GM12878 (cell line): ENCODE data around the gene MAN2A2. TPM values are rescaled to one million over a fixed set of nuclear protein-coding genes. Genes with fewer than 3 reads are reported as not detected.
A peak's percentile ranks its signal among the peaks of the same experiment; 100 is the strongest.

Source experiments
- ATAC-seq: fragments of 200-7000 bp; cut with Tn5 transposase; 3 replicates; pipeline ENCODE4 v1.9.1; 2020; ENCODE audit warnings: mild to moderate bottlenecking, moderate library complexity
- BruUV-seq: library from RNA; stranded (reverse); fragments of 400-500 nt; replicated peaks from 2 replicates; lab custom pipeline; 2021; lab: Mats Ljungman, UMichigan
- CTCF ChIA-PET: fragments of 300-600 bp; sonication (Branson Sonifier 250); formaldehyde crosslinking; extraction: SDS; loops from one replicate; lab custom pipeline; 2021; ENCODE audit warnings: inconsistent platforms; lab: Yijun Ruan, JAX
- POLR2A ChIA-PET: fragments of 350-600 bp; formaldehyde crosslinking; extraction: SDS; loops from one replicate; lab custom pipeline; 2021; ENCODE audit warnings: inconsistent platforms; lab: Charles Lee
- RAD21 ChIA-PET: fragments of 300-600 bp; sonication (Branson Sonifier 250); formaldehyde crosslinking; loops from one replicate; lab custom pipeline; 2023; ENCODE audit warnings: antibody characterized with exemption; ENCODE audit not compliant: unreplicated experiment; lab: Charles Lee
- SMC1A ChIA-PET: fragments of 300-600 bp; sonication (Branson Sonifier 250); formaldehyde crosslinking; loops from one replicate; lab custom pipeline; 2023; ENCODE audit not compliant: unreplicated experiment, uncharacterized antibody; lab: Charles Lee
- DNase-seq: peaks from one replicate; pipeline ENCODE4 v3.0.0-alpha.2; 2011; ENCODE audit warnings: low read depth, low spot score
- FAIRE-seq: peaks from 3 replicates; lab custom pipeline; 2011; peaks lifted over from hg19 to GRCh38; lab: Jason Lieb, UNC
- H2AFZ ChIP-seq: 2 replicates; pipeline ENCODE4 v1.6.0; 2011; ENCODE audit warnings: low read depth, low read length, control low read depth; ENCODE audit not compliant: control insufficient read depth
- H3K27ac ChIP-seq: 2 replicates; pipeline ENCODE4 v1.5.1; 2011; ENCODE audit warnings: control low read depth; ENCODE audit not compliant: control insufficient read depth, insufficient read depth
- H3K27me3 ChIP-seq, 2 experiments: replicated peaks in 1 of 2; 2 replicates each; pipeline versions ENCODE4 v1.6.0 to v1.6.1; 2011; ENCODE audit warnings: low read length in 1 of 2; ENCODE audit not compliant: control insufficient read depth in 2 of 2, insufficient read depth in 2 of 2
- H3K36me3 ChIP-seq, 2 experiments: 2 replicates each; pipeline ENCODE4 v1.5.1; 2011; ENCODE audit warnings: low read length in 1 of 2; ENCODE audit not compliant: control insufficient read depth in 2 of 2, insufficient read depth in 2 of 2
- H3K4me1 ChIP-seq: 2 replicates; pipeline ENCODE4 v1.6.1; 2011; ENCODE audit warnings: mild to moderate bottlenecking, low read length, moderate library complexity, mixed read lengths; ENCODE audit not compliant: control insufficient read depth, insufficient read depth
- H3K4me2 ChIP-seq: 2 replicates; pipeline ENCODE4 v1.6.0; 2011; ENCODE audit warnings: control low read depth; ENCODE audit not compliant: control insufficient read depth, insufficient read depth
- H3K4me3 ChIP-seq: fragments of 200-600 bp; sonication (generic); 2 replicates; pipeline ENCODE4 v1.5.1; 2016
- H3K79me2 ChIP-seq: 2 replicates; pipeline ENCODE4 v1.6.0; 2011; ENCODE audit warnings: low read length; ENCODE audit not compliant: control insufficient read depth, insufficient read depth
- H3K9ac ChIP-seq: 2 replicates; pipeline ENCODE4 v1.8.0; 2011; ENCODE audit warnings: low read length, control low read depth, mixed read lengths; ENCODE audit not compliant: control insufficient read depth, insufficient read depth
- H3K9me3 ChIP-seq: replicated peaks from 3 replicates; pipeline ENCODE4 v1.5.1; 2011; ENCODE audit warnings: mild to moderate bottlenecking, low read length; ENCODE audit not compliant: control insufficient read depth, insufficient read depth
- H4K20me1 ChIP-seq: 2 replicates; pipeline ENCODE4 v1.6.0; 2011; ENCODE audit not compliant: control insufficient read depth, insufficient read depth
- ATF7 ChIP-seq: fragments of 450-650 bp; IDR thresholded peaks from 2 replicates; pipeline ENCODE4 v1.6.1; 2016; ENCODE audit warnings: low read depth, mild to moderate bottlenecking
- BRCA1 ChIP-seq: IDR thresholded peaks from 2 replicates; pipeline ENCODE4 v1.6.1; 2011; ENCODE audit warnings: low read depth, low read length, improper control_type of control experiment
- CEBPB ChIP-seq, 2 experiments: fragments of 150-350 bp in 1 of 2; IDR thresholded peaks; 2 replicates each; pipeline ENCODE4 v1.6.1; 2012 to 2014; ENCODE audit warnings: low read depth in 2 of 2, low read length in 2 of 2, borderline replicate concordance in 1 of 2, inconsistent platforms in 1 of 2
- CHD1 ChIP-seq: IDR thresholded peaks from 2 replicates; pipeline ENCODE4 v1.6.1; 2012; ENCODE audit warnings: low read depth, low read length, improper control_type of control experiment
- MTA2 ChIP-seq: fragments of 450-650 bp; IDR thresholded peaks from 2 replicates; pipeline ENCODE4 v1.6.1; 2016; ENCODE audit warnings: low read depth, mild to moderate bottlenecking, moderate library complexity
- MYB ChIP-seq: fragments of 150-350 bp; IDR thresholded peaks from 2 replicates; pipeline ENCODE4 v1.6.1; 2014; ENCODE audit warnings: mild to moderate bottlenecking, low read depth, low read length, borderline replicate concordance
- RELA ChIP-seq: fragments of 450-650 bp; IDR thresholded peaks from 2 replicates; pipeline ENCODE4 v1.8.0; 2014; ENCODE audit warnings: borderline replicate concordance; ENCODE audit not compliant: partially characterized antibody
- RUNX3 ChIP-seq: IDR thresholded peaks from 2 replicates; pipeline ENCODE4 v1.6.1; 2012; ENCODE audit warnings: low read length, inconsistent platforms
- SREBF2 ChIP-seq: IDR thresholded peaks from 2 replicates; pipeline ENCODE4 v1.6.1; 2012; ENCODE audit warnings: mild to moderate bottlenecking, low read length
- ZBTB4 ChIP-seq: fragments of 450-650 bp; formaldehyde crosslinking; IDR thresholded peaks from 2 replicates; pipeline ENCODE4 v1.4.0; 2022; ENCODE audit warnings: mild to moderate bottlenecking, moderate library complexity
- ZZZ3 ChIP-seq: IDR thresholded peaks from 2 replicates; pipeline ENCODE4 v1.6.1; 2011; ENCODE audit warnings: low read depth; ENCODE audit not compliant: control insufficient read depth, insufficient read length
- WGBS: methylation state at CpG from one replicate; pipeline ENCODE4 v1.1.6; 2016; ENCODE audit warnings: low lambda C conversion rate; ENCODE audit not compliant: insufficient replicate concordance, insufficient coverage; ENCODE audit errors: missing lambda C conversion rate; 5-methylcytosine and 5-hydroxymethylcytosine counted together
- in situ Hi-C: fragments of 300-500 bp; cut with MboI; formaldehyde crosslinking; loops from 9 replicates; pipeline ENCODE4 v1.14.3; 2018; ENCODE audit warnings: mixed read lengths
- intact Hi-C: fragments of 100-400 bp; cut with micrococcal nuclease; formaldehyde crosslinking; loops from one replicate; pipeline ENCODE4 v1.14.2; 2022; ENCODE audit not compliant: unreplicated experiment
- polyA plus RNA-seq, 11 experiments: library from polyadenylated mRNA; depleted of rRNA in 4 of 11; unstranded in 6 of 11; stranded (reverse) in 5 of 11; fragments of >200 nt; fragmentation: Nextera tagmentation in 4 of 11; fragmentation: Illumina TruSeq in 1 of 11; extraction: Ambion mirVana in 4 of 11; extraction: Trizol in 1 of 11; gene quantifications; 1 replicate in 1 of 11; 2 replicates in 10 of 11; pipeline versions ENCODE4 v1.2.1 to v1.2.3, GENCODE V29; 2011 to 2016; ENCODE audit warnings: inconsistent platforms in 2 of 11, missing spikeins in 2 of 11, low read depth in 1 of 11
- total RNA-seq, 4 experiments: library from RNA; depleted of rRNA in 3 of 4; stranded (reverse); fragments of >200 nt in 3 of 4; fragmentation: Illumina TruSeq in 1 of 4; extraction: Trizol in 1 of 4; gene quantifications; 2 replicates each; pipeline versions ENCODE4 v1.2.1 to v1.2.3, GENCODE V29; 2013 to 2021
- TF ChIP-seq, protein P1 (sequence below): fragments of 450-650 bp; IDR thresholded peaks from 2 replicates; pipeline ENCODE4 v1.6.1; 2017; ENCODE audit warnings: mild to moderate bottlenecking, moderate library complexity
- TF ChIP-seq, protein P2 (sequence below): IDR thresholded peaks from 2 replicates; pipeline ENCODE4 v1.6.1; 2011; ENCODE audit warnings: low read depth, low read length, improper control_type of control experiment, borderline replicate concordance
- TF ChIP-seq, protein P3 (sequence below): fragments of 450-650 bp; IDR thresholded peaks from 2 replicates; pipeline ENCODE4 v1.6.1; 2018; ENCODE audit warnings: mild to moderate bottlenecking, low read depth, moderate library complexity; ENCODE audit not compliant: partially characterized antibody

MAN2A2 gene
- total and polyA plus RNA-seq, 10 of the 15 experiments (the other 5 are each of a cell fraction or from before 2014, with no cell fraction given): 4.2 to 79.4 (median 23.2) TPM

DNA sequence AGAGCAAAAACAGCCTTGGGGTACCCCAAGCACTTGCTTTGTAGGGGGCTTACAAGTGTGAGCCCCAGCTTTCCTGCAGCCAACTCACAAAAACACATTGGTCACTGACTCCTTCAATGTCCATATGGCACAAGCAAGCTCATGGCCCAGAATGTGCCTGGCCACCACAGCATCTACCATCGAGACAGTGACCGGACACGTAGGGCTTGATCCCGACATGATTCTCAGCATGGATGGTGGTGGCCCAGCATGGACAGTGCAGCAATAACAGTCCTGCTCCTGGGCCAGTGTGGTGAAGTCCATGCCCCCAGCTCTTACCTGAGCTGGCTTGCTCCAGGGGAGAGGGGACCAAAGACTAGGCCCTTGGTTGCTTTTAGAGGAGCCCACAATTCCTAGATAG, 37.9 kb downstream of the MAN2A2 start:
- ChIA-PET POLR2A (no interaction called here), RAD21 (no interaction called here), CTCF (interaction anchor here (1.0 kb wide), 1 partner anchor 9 kb away, joined by 4 read pairs; the partner anchor contains the start of gene HDDC3), SMC1A (no interaction called here)
- BruUV-seq: TSS peak; percentile 46
- no peak overlapping the region for H3K9ac ChIP-seq
- H3K27me3 ChIP-seq: no peaks in the 10 kb centered on the region
- H3K9me3 ChIP-seq: no peaks in the 10 kb centered on the region
- TF ChIP-seq MTA2 (no peak), BRCA1 (no peak), RELA (no peak), CEBPB (IDR thresholded peaks at IDR 0.05; ENCODE audit: borderline replicate concordance in 1 of 2, low read depth in 2 of 2, low read length in 2 of 2) (no peak), RUNX3 (no peak), ZZZ3 (no peak), ZBTB4 (no peak), CHD1 (no peak), MYB (no peak), ATF7 (no peak), SREBF2 (no peak)
- TF ChIP-seq, protein P1, sequence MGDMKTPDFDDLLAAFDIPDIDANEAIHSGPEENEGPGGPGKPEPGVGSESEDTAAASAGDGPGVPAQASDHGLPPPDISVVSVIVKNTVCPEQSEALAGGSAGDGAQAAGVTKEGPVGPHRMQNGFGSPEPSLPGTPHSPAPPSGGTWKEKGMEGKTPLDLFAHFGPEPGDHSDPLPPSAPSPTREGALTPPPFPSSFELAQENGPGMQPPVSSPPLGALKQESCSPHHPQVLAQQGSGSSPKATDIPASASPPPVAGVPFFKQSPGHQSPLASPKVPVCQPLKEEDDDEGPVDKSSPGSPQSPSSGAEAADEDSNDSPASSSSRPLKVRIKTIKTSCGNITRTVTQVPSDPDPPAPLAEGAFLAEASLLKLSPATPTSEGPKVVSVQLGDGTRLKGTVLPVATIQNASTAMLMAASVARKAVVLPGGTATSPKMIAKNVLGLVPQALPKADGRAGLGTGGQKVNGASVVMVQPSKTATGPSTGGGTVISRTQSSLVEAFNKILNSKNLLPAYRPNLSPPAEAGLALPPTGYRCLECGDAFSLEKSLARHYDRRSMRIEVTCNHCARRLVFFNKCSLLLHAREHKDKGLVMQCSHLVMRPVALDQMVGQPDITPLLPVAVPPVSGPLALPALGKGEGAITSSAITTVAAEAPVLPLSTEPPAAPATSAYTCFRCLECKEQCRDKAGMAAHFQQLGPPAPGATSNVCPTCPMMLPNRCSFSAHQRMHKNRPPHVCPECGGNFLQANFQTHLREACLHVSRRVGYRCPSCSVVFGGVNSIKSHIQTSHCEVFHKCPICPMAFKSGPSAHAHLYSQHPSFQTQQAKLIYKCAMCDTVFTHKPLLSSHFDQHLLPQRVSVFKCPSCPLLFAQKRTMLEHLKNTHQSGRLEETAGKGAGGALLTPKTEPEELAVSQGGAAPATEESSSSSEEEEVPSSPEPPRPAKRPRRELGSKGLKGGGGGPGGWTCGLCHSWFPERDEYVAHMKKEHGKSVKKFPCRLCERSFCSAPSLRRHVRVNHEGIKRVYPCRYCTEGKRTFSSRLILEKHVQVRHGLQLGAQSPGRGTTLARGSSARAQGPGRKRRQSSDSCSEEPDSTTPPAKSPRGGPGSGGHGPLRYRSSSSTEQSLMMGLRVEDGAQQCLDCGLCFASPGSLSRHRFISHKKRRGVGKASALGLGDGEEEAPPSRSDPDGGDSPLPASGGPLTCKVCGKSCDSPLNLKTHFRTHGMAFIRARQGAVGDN: no peak
- TF ChIP-seq, protein P2, sequence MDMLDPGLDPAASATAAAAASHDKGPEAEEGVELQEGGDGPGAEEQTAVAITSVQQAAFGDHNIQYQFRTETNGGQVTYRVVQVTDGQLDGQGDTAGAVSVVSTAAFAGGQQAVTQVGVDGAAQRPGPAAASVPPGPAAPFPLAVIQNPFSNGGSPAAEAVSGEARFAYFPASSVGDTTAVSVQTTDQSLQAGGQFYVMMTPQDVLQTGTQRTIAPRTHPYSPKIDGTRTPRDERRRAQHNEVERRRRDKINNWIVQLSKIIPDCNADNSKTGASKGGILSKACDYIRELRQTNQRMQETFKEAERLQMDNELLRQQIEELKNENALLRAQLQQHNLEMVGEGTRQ: no peak
- TF ChIP-seq, protein P3, sequence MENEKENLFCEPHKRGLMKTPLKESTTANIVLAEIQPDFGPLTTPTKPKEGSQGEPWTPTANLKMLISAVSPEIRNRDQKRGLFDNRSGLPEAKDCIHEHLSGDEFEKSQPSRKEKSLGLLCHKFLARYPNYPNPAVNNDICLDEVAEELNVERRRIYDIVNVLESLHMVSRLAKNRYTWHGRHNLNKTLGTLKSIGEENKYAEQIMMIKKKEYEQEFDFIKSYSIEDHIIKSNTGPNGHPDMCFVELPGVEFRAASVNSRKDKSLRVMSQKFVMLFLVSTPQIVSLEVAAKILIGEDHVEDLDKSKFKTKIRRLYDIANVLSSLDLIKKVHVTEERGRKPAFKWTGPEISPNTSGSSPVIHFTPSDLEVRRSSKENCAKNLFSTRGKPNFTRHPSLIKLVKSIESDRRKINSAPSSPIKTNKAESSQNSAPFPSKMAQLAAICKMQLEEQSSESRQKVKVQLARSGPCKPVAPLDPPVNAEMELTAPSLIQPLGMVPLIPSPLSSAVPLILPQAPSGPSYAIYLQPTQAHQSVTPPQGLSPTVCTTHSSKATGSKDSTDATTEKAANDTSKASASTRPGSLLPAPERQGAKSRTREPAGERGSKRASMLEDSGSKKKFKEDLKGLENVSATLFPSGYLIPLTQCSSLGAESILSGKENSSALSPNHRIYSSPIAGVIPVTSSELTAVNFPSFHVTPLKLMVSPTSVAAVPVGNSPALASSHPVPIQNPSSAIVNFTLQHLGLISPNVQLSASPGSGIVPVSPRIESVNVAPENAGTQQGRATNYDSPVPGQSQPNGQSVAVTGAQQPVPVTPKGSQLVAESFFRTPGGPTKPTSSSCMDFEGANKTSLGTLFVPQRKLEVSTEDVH: no peak
- intact Hi-C loops: no loop called here
- no peak overlapping the region for H2AFZ ChIP-seq
- H3K4me1 ChIP-seq: peaks cover 4% of the 10 kb centered on the region
- no peak overlapping the region for H3K4me3 ChIP-seq
- H3K79me2 ChIP-seq: peaks cover 4% of the 10 kb centered on the region
- in situ Hi-C loops: no loop called here
- no peak overlapping the region for H3K4me2 ChIP-seq
- ATAC-seq (no peak), DNase-seq (no peak), FAIRE-seq (no peak)
- H4K20me1 ChIP-seq: no peaks in the 10 kb centered on the region; the same call in 1 of the 2 replicates
- WGBS: 95% methylated on average over 4 of the region's 4 CpGs
- no peak overlapping the region for H3K27ac ChIP-seq
- peaks cover 11 to 30% of the 10 kb centered on the region in 2 experiments for H3K36me3 ChIP-seq
